ENCODE results near the gene PGM2L1.
A peak's percentile ranks its signal among the peaks of the same experiment; 100 is the strongest.
"Not testable (repeated sequence)": the region's sequence is repeated elsewhere in the genome, so short reads cannot be mapped to it uniquely, and the experiment has no call there.

The PGM2L1 gene

DNA sequence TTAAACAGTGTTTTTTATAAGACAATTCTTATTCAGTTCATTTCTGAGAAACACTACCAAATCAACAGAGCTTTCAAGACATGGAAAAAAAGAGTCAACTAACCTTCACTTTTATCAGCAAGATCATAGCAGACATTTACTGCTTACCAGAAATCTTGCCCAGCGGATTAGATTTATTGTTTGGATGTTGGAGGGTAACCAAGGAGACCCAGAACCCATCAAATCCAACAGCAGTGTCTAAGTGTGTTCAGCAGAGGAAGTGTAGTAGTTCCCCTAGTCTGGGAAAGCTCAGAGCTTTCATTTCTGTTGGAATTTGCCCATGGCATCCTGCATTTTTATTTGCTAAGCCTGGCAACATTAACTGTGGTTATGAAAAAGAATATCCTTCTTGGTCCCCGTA is 2.4 kb upstream of the PGM2L1 start:
- DNase-seq (ENCODE audit: low spot score): no peak

DNA sequence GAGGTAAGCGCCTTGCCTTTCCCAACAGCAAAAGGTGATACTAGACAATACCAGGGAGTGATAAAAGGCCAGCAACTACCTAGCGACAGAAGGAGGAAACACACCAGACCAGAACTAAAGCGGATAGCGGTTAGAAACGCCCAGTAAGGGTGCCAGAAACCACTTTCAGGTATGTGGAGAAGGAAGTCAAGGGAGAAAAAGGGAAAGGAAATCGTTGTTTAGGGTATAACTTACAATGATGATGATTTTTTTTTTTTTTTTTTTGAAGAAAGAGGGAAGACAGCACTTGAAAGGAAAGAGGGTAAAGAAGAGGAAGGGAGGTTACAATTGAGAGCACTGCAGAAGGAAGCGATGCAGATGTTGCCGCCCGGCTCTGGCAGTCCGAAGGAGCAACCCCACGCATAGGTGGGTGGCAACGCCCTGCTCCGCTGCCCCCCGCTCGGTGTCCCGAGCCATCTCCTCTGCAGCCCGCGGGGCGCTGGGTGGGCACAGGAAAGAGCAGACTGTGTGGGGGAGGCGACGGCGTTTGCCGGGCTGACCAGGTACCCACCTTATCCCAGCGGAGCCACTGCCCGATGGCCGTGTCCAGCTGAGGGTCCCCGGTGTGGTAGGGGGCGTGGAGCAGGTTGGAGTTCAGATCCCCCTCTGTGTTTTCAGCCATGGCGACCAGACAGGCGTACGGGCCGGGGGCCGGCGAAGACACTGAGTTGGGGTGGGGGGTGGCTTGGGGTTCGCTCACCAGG is 561 bp downstream of the PGM2L1 start:
- DNase-seq (ENCODE audit: low spot score): peak; percentile 45

DNA sequence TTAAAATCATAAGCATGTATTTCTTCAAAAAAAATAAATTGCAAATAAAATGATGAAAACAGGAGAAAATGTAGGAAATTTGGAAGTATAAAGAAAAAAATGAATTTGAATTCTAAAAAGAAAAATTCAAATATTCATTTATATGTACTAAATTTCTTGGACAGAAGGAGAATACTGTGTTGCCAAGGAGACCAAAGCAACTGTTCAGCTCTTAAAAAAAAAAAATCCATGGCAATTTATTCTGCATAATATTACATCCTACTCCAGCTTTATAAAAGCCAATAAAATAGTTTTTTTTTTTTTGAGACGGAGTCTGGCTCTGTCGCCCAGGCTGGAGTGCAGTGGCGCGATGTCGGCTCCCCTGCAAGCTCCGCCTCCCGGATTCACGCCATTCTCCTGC is 6.0 kb downstream of the PGM2L1 start:
- DNase-seq (ENCODE audit: low spot score): no peak

DNA sequence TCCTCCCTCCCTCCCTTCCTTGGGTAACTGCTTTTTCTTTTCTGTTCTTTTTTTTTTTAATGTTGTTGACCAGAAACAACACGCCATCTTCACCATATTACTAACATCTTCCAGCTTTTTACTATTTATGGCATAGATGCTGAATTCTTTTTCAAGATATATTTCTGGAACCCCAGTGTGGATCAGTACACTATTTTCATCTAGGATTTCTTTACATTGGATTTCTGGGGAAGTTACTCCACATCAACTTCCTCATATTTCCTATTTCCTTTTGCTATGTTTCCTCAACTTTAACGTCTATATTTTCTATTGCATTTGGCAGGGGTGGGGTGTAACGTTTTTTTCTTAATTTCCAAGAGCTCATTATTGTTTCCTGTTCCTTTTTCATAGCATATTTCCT is 7.0 kb downstream of the PGM2L1 start:
- DNase-seq (ENCODE audit: low spot score): no peak

DNA sequence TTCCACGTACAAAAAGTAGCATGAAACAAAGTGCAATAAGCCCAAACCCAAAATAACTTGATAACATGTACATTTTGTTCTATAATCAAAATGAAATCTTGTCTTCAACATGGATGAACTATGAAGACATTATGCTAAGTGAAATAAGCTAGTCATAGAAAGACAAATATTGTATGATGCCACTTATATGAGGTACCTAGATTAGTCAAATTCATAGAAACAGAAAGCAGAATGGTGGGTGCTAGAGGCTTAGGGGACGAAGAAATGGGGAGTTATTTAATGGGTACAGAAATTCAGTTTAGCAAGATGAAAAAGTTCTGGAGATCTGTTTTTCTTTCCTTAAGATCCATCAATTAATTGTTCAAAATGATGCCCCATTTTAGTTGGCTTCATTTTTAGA is 7.5 kb downstream of the PGM2L1 start:
- no peak for DNase-seq (ENCODE audit: low spot score)

DNA sequence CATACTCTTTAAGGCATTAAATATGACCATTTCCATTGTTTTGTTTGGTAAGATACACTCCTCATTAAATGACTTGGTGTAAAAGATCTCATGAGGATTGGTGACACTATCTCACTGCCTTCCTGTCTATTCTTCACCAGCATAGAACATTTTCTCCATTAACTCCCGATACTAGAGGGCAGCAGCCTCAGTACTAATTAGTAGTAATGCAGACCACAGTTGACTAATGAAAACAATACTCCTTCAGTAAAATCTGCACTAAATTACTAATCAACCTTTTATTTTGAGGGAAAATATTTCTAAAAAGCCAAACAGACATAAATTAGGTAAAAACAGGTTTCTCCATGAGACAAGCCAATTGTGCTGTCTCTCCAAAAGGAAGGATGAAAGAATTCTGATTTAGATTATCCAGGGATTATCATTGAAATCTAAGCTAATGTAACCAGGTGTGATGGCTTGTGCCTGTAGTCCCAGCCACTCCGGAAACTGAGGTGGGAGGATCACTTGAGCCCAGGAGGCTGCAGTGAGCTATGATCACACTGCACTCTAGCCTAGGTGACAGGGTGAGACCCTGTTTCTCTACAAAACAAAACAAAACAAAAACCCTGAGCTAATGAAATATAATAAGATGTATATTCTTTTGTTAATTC is 9.4 kb downstream of the PGM2L1 start:
- DNase-seq (ENCODE audit: low spot score): peak; percentile 47

DNA sequence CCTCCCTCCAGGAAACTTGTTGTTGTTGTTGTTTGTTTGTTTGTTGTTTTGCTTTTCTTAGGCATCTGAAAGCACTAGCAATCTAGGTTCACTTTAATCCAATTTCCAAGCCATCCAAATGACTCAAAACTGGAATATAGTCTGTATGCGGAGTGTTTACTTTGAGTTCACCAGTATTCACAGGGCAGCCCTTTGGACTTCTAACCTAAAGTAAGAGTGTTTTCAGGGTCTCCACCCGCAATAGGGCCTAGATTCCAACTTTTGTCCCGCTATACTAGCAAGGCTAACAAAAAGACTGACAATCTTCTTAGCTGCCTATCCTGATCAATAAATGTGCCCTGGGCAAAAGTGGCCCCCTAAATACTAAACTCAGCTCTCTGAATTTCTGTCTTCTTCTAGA is 13.6 kb downstream of the PGM2L1 start:
- DNase-seq (ENCODE audit: low spot score): no peak

DNA sequence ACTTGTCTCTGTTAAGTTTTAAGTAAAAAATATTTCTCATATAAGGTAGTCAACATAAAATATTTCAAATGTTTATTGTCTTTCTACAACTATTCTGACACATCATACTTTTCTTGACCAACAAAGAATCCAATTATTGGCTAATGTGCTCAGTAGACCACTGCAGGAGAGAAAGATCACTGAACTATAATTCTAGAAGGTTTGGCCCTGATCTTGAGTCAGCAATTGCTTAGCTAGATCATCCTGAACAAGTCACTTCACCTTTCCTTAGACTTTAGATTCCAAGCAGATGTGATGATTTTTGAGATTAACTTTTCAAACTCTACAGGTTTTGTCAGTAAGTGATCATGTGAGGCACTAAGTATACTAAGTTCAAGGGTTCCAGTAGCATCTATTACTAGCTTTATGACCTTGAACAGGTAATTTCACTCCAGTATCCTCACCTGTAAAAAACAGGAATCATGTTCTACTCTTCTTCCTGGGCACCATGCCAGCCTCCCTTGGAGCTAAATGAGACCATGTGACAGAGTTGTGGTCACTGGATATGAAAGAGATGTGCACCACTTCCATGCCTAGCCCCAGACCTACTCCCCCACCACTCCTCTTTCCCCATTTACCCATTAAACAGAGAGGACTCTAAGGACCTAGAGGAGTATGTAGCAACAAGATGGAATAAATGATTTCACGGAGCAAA is 17.3 kb downstream of the PGM2L1 start:
- no peak for DNase-seq (ENCODE audit: low spot score)

DNA sequence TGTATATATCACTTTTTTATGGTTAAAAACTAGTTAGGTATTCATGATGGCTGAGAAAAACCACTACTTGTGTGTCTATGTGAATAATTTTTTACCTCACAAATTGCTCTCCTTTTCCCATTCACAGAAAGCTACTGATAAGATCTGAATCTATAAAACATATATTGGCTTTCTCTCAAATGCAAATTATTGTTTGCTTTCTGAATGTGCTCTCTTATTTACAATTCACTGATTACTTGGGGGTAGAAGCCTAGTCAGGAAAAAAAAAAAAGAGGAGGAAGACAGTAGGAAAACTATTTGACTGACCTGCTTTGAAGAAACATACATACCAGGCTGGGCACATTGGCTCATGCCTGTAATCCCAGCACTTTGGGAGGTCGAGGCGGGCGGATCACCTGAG is 20.5 kb downstream of the PGM2L1 start:
- DNase-seq (ENCODE audit: low spot score): no peak

DNA sequence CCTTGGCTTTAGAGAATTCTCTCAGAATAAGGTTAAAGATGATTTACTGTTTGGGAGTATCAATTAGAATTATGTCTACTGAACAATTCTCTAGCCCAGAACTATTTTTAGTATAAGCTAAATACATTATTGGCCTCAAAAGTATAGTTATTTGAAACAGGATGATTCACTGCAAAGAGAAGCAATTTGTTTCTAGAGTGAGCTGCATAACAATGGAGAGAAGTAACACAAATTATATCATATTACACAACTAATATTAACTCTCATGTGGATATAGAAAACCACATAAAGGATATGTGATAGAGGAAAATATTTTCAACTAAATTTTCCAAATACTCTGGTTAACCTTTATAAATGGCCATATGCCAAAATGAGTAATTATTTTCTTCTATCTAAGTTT is 24.9 kb downstream of the PGM2L1 start:
- DNase-seq (ENCODE audit: low spot score): no peak

DNA sequence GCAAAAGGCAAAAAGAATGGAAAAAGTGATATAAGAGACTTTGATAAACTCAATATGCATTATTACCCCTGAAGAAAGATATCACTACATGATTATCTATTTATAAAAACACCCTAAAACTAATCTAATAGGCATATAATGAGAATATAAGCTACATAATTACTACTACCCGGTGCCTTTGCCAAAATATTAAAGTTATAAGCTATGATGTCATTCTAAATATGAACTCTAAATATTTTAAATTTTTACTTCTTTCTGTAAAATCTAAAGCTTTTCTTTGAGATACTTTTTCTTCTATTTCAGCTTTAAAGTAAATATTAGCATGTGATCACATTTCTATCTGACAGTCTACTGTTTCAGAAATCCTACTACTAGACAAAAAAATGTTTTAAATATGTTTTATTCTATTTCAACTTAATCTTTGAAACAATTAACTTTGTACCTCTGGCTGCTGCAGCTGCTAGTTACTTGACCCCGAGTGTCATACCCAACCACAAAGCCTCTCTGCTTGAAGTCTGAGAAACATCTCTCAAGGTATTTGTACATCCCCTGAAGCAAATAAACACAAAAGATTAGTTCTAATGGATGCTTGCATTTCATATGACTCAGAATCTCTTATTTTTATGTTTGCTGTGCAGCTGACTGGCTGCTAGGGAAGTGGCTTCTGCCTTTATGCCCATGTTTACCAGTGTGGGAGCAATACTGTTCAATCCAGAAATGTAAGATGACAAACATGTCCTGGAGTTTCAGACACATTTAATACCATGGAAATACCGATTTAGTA is 26.8 kb downstream of the PGM2L1 start:
- DNase-seq (ENCODE audit: low spot score): peak; percentile 15

DNA sequence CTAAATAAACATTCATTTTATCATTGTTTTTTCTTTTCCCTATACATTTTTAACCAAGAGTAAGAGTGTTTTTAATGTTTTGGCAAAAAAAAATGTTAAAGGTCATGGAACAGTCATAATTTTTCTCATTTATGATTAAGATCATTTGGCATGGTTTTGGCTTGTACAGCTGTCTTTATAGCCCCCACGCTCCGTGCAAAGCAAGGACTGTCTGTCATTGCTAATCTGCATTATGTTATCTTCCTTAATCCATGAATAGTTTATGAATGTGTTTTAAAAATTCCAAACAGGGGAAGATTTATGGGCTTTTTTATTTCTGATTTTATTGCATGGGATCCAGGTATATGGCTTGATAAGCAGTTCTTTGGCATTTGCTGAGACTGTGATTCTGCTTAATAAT is 28.1 kb downstream of the PGM2L1 start:
- no peak for DNase-seq (ENCODE audit: low spot score)

DNA sequence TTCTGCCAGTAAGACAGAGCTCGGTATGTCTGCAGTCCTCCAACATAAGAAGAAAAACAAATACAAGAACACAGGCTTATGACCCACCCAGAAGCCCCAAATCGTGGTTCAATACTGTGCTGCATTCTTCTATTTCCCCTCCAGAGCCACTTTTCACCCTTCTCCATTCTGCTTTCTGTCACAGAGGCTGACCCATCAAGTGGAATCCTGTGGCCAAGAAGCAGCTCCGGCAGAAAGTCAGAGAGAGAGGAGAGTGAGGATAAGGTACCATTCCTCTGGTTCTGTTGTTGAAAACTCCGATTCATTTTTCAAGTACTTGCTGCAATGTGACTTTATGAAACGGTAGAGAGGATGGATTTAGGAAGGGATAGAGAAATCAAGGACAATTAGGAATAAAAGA is 30.4 kb downstream of the PGM2L1 start:
- DNase-seq (ENCODE audit: low spot score): no peak

DNA sequence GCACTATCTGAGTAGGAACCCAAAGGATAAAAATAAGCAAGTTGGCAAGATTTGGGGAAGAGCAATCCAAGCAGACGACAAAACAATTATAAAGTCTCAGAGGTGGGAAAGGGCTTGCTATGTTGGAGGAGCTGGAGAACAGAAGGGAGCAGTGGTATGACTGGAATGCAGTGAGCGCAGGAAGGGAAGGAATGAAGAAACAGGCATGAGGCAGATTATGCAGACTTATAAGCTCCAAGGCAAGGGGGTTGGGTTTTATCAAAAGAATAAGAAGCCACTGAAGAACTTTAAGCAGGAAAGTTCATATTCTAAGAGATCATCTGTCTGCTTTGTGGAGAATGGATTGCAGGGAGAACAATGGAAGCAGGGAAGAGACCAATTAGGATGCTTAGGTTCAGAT is 31.7 kb downstream of the PGM2L1 start:
- peak; percentile 76 for DNase-seq (ENCODE audit: low spot score)

DNA sequence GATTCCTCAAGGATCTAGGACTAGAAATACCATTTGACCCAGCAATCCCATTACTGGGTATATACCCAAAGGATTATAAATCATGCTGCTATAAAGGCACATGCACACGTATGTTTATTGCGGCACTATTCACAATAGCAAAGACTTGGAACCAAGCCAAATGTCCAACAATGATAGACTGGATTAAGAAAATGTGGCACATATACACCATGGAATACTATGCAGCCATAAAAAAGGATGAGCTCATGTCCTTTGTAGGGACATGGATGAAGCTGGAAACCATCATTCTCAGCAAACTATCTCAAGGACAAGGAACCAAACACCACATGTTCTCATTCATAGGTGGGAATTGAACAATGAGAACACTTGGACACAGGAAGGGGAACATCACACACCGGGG is 32.4 kb downstream of the PGM2L1 start:
- DNase-seq (ENCODE audit: low spot score): not testable (repeated sequence)

DNA sequence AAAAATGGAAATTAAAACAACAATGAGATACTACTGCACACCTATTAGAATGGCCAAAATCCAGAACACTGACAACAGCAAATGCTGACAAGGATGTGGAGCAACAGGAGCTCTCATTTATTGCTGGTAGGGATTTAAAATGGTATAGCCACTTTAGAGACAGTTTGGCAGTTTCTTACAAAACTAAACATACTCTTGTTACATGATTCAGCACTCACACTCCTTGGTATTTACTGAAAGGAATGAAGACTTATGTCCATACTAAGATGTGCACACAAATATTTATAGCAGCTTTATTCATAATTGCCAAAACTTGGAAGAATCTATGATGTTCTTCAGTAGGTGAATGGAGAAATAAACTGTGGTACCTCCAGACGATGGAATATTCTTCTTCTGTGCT is 40.8 kb downstream of the PGM2L1 start:
- no peak for DNase-seq (ENCODE audit: low spot score)

DNA sequence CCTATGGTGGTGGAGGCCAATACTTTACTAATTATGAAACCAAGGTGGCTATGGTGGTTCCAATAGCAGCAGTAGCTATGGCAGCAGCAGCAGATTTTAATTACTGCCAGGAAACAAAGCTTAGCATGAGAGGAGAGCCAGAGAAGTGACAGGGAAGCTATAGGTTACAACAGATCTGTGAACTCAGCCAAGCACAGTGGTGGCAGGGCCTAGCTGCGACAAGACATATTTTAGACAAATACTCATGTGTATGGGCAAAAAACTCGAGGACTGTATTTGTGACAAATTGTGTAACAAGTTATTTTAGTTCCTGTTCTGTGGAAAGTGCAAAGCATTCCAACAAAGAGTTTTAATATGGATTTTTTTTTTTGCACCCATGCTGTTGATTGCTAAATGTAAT is 42.6 kb downstream of the PGM2L1 start:
- DNase-seq (ENCODE audit: low spot score): no peak

DNA sequence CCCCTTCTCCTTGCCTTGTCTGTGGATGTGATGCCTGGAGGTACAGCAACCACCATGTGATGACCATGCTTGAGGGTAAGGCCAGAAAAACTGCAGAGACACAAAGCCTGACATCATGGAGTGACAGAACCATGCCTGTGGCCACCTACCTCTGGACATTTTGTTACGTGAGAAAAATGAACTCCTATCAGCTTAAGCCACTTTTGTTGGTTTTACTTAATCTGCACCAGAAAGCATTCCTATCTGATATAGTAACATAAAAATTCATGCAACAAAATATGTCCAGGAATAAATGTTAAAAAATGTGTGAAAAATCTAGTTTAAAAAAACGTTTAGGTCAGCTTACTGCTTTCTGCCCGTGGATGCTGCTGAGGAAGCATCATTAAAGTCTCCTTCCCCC is 44.2 kb downstream of the PGM2L1 start:
- DNase-seq (ENCODE audit: low spot score): peak; percentile 10

DNA sequence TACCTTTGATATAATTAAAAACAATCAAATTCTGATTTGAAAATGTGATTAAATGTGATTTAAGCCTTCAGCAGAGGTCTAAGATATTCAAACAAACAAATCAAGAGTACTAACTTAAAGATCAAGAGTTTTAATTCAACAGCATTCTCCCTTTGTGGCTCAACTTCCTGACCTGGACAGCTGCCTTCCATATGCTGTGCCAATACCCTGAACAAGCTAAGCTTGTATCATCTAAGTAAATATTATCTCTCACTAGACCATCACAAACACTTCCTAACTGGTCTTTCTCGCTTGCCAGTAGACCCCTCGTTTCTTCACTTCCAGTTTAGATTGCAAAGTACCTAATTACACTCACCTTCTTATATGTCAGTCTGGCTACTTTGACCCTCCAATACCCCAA is 50.9 kb downstream of the PGM2L1 start:
- peak; percentile 30 for DNase-seq (ENCODE audit: low spot score)

DNA sequence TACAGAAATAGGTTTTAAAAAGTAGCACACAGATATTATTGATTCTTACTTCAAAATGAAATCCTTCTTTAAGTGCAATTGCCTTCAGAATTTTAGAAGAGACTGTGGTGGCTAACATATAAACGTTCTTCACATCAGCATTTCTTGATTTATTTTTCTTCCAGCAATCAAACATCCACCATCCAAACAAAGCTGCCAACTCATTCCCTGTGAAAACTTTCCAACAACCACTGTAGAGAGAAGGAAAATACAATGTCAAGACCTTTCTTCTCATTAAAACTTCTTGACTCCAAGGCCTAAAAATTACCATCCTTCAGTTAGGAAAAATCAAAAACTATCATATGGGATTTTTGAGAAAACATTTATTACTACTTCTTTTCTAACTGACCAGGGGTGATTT is 52.8 kb downstream of the PGM2L1 start:
- DNase-seq (ENCODE audit: low spot score): no peak

DNA sequence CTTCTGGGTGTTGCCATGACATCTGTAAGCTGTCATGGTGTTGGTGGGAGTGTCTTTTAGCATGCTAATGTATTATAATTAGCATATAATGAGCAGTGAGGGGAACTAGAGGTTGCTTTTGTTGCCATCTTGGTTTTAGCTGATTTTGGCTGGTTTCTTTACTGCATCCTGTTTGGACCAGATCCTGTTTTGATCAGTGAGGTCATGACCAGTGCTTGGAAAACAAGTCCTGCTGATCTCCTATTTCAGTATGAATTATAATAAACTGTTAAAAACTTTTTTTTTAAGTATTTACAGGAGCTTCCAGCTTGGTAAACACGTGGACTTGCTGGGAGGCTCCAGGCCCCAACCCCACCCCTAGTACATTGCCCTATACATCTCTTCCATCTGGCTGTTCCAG is 56.3 kb downstream of the PGM2L1 start:
- no peak for DNase-seq (ENCODE audit: low spot score)

DNA sequence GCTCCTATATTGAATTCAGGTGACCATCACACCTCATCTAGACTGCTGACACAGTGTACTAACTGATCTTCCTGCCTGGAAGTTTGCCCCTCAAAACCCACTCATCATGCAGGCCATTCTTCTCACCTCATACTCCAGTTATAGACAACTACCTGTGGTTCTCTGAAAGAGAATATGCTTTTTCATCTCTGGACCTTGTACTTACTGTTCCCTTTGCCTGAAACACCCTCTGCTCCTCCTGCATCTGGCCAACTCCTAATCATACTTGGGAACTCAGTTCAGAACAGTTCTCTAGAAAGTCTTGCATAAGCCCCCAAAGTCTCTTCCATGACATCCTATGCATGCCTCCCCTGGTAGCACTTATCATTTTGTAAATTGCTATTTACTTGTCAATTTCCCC is 58.6 kb downstream of the PGM2L1 start:
- DNase-seq (ENCODE audit: low spot score): no peak

DNA sequence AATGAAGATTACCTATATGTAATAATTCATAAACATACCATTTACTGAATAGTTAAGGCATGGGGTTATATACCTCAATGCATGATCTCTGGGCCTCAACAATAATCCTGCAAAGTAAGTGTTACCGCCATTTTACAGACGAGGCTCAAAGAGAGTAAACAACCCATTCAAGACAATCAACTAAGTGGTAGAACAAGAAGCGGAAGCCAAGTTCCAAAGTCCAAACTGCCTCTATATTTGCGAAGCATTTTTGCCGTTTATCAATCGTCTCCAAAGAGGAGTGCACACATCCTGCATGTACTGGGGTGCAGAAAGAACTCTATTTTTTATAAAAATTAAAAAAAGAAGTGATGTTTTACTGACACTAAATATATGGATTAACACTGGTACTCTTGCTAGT is 59.3 kb downstream of the PGM2L1 start:
- no peak for DNase-seq (ENCODE audit: low spot score)
